HEK293T (cell line): ENCODE data around the gene FNBP1L.

Experiments used
- ARNT ChIP-seq: fragments of 450-650 bp; IDR thresholded peaks from 2 replicates; pipeline ENCODE4 v1.6.1; 2017; ENCODE audit warnings: mild to moderate bottlenecking
- BHLHE40 ChIP-seq: fragments of 450-650 bp; IDR thresholded peaks from 2 replicates; pipeline ENCODE4 v1.6.1; 2016; ENCODE audit warnings: mild to moderate bottlenecking, moderate library complexity, borderline replicate concordance
- CTBP1 ChIP-seq: fragments of 450-650 bp; IDR thresholded peaks from 2 replicates; pipeline ENCODE4 v1.6.1; 2016; ENCODE audit warnings: borderline replicate concordance
- ELF4 ChIP-seq: fragments of 450-650 bp; IDR thresholded peaks from 2 replicates; pipeline ENCODE4 v1.6.1; 2017; ENCODE audit warnings: antibody characterized with exemption
- FOXA1 ChIP-seq: fragments of 450-650 bp; IDR thresholded peaks from 2 replicates; pipeline ENCODE4 v1.6.1; 2016; ENCODE audit warnings: mild to moderate bottlenecking
- FOXK2 ChIP-seq: fragments of 450-650 bp; IDR thresholded peaks from 2 replicates; pipeline ENCODE4 v1.6.1; 2016; ENCODE audit warnings: mild to moderate bottlenecking
- FOXM1 ChIP-seq: fragments of 450-650 bp; IDR thresholded peaks from 2 replicates; pipeline ENCODE4 v1.6.1; 2017; ENCODE audit warnings: mild to moderate bottlenecking, borderline replicate concordance
- HDGF ChIP-seq: fragments of 450-650 bp; IDR thresholded peaks from 2 replicates; pipeline ENCODE4 v1.6.1; 2017; ENCODE audit warnings: antibody characterized with exemption, borderline replicate concordance
- LEF1 ChIP-seq: fragments of 450-650 bp; IDR thresholded peaks from 2 replicates; pipeline ENCODE4 v1.6.1; 2017; ENCODE audit warnings: mild to moderate bottlenecking, borderline replicate concordance
- SP1 ChIP-seq: fragments of 450-650 bp; IDR thresholded peaks from 2 replicates; pipeline ENCODE4 v1.6.1; 2017
- SUZ12 ChIP-seq: fragments of 450-650 bp; IDR thresholded peaks from 2 replicates; pipeline ENCODE4 v1.6.1; 2016; ENCODE audit warnings: mild to moderate bottlenecking
- TARDBP ChIP-seq: fragments of 450-650 bp; IDR thresholded peaks from 2 replicates; pipeline ENCODE4 v1.6.1; 2016
- ZNF384 ChIP-seq: fragments of 450-650 bp; IDR thresholded peaks from 2 replicates; pipeline ENCODE4 v1.6.1; 2016
- TF ChIP-seq, protein P1 (sequence below): fragments of 450-650 bp; IDR thresholded peaks from 2 replicates; pipeline ENCODE4 v1.6.1; 2016

DNA sequence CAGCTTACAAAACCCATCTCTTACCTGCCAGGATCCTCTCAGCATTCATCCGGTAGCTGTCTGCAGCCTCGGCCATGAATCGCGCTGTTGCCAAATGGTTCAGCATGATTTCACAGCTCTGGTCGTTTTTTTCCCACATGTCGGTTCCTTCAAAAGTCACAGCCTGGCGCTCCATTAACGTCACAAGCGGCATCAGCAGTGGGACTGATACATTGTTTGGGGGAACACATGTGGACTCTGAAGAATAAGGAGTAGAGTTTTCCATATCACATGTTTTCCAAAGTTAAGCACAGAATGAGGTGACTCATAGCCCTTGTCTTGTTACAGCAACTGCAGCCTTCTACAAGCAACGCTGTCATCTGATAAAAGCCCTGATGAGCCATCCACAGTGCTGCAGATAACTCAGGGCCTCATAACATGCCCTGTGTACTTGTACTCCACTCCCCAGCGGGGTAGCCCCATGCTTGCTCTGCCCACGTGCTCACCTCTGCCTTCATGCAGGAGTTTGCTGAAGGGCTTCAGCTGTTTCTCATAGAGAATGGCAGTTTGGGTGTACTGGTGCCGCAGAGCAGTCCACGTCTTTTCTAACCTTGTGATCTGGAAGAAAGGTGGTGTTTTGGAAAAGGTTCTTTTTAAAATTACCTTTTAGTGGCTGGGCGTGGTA, 119.5 kb downstream of the FNBP1L start:
- TF ChIP-seq HDGF = no peak
- no peak for TF ChIP-seq TARDBP
- TF ChIP-seq, protein P1, sequence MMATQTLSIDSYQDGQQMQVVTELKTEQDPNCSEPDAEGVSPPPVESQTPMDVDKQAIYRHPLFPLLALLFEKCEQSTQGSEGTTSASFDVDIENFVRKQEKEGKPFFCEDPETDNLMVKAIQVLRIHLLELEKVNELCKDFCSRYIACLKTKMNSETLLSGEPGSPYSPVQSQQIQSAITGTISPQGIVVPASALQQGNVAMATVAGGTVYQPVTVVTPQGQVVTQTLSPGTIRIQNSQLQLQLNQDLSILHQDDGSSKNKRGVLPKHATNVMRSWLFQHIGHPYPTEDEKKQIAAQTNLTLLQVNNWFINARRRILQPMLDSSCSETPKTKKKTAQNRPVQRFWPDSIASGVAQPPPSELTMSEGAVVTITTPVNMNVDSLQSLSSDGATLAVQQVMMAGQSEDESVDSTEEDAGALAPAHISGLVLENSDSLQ = no peak
- TF ChIP-seq BHLHE40 = no peak
- TF ChIP-seq FOXM1 = no peak
- no peak for TF ChIP-seq SP1
- no peak for TF ChIP-seq ARNT
- TF ChIP-seq FOXK2 = no peak
- TF ChIP-seq SUZ12 = no peak
- no peak for TF ChIP-seq ZNF384
- no peak for TF ChIP-seq FOXA1
- TF ChIP-seq LEF1 = no peak
- no peak for TF ChIP-seq CTBP1
- TF ChIP-seq ELF4 = no peak
